GOT3 (cell line): ENCODE data around the gene SENP8.

Experiments used
- DNase-seq: peaks from one replicate; lab custom pipeline; 2025; ENCODE audit warnings: mixed read lengths; lab: John Stamatoyannopoulos, UW

The SENP8 gene

DNA sequence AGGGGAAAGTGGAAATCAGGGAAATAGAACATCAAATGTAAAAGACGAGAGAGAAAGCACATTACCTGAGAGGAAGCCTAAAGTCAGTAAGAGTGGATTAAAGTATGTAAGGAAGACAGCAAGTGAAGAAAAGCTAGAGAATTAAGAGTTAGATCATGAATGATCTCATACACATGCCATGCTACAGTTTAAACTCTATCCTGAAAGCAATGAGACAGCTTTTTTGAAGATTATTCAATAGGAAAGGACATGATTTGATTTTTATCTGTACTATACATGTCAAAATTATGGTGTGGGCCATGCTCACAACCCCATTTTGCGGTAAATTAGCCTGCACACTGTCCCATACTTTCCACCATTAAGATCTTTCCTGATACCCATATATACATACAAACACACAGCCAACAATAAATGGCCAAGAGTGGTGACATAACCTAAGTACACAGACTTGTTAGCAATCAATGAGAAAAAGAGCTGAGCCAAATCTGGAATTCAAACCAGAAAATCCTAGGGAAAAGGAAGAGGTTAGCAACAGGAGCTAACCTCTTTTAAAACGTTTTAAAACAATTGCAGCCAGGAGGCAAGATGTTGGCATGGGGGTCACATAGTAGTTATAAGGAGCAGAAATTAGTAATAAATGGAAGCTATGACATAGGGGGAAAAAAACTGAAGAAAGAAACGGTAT, 4.7 kb upstream of the SENP8 start:
- DNase-seq, result no peak

DNA sequence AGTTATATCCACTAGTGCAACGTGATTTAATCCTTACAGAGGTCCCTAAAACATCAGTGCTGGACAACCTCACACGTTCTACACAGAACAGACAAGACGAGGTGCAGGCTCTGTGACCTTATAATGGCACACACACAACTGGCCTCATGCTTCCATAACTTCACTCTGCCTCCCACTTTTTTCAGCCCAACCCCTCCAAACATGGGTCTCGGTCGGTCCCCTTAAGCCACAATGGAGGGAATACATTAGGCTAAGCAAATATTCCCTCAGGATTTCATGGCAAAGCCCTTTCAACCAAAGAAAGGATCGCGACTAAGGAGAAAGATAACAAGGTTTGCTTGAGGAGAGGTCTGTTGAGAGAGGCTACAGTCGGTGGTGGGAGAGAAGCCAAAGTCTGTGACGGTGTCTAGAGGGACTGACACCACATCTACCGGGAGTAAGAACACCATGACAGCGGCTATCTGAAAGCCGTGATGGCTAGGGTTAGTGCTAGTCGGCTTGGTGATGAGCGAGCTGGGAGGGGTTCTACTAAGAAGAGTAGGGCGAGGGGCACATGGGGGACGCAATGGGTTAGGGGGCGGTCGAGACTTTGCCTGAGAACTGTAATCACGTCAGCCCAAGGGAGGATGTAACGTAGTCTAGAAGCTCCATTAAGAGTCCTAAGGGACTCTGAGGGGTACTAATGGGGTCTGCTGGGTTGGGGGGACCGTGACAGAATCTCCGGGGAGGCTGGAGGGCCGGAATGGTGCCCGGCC, 1.3 kb upstream of the SENP8 start:
- DNase-seq, result no peak

DNA sequence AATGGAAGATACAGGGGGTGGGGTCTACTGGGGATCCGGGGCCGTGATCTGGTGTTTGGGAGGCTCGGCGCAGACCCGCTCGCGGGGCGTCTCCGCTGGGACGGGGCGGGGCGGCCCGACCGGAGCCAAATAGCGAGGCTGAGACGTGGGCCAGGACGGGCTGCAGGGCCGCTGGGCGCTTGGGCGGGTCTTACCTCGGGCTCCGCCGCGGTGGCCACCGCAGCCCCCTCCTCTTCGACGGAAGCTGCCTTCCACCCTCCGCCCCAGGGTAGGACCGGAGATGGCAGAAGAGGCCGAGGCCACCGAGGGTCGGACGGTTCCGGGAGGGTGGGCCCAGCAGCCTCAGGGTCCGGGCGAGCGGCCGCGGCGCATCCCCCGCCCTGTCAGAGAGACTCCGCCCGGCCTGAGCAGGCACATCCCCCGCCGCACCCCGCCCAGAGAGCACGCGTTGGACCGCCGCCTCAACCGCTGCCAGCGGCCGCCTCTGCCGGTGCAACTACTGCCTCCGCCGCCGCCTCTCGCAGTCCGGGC, 652 bp upstream of the SENP8 start:
- DNase-seq, result peak; percentile 39

DNA sequence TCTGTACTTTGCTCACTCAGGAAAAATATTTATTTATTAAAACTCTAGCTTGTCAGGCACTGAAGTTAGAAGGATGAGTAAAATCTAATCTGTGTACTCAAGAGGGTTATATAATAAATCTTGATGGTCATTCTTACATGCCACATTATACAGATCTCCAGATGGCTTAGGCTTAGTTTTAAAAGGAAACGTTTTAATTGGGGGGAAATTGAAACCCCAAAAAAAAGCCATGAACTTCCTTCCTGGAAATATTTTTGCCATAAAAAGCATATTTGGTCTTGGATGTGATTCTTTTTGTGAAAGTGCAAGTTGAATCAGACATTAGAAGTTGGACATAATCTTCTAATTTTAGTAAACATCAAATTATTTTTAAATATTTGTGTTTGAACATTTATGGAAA, 6.0 kb downstream of the SENP8 start:
- no peak for DNase-seq

DNA sequence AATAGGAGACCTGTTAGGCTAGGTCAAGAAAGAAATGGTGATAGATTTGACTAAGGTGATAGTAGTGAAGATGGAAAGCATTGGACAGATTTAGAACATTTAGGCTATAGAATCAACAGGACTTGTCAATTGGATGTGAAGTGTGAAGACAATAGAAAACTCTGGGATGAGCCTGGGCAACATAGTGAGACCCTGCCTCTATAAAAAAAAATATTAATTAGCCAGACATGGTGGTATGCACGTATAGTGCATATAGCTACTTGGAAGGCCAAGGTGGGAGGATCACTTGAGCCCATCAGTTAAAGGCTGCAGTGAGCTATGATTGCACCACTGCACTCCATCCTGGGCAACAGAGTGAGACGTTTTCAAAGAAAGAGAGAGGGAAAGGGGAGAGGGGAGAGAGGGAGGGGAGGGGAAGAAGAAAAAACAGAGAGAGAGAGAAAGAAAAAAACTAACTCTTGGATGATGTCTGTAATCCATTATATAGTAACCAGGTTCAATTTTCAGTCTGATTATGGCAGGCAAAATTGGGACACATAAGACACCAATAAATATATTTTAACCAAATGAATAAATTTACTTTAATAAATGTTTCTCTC, 9.6 kb downstream of the SENP8 start:
- DNase-seq, result no peak

DNA sequence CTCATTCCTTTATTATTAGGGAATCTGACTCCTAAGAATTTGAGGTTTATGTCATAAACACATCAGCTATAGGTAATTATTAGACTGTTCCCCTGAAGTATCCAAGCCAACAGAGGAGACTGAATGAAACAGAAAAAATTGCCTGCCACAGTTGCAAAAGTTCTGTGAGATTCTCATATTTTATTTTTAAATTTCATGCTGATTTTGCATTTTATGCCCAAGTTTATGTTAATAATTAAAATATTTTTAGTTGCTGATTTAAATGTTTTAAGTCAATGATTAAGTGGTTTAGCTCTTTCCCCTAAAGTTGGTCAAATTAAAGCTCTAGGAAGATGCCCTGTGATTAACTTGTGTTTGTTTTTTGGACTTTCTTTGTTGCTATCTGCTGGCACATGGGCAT, 10.2 kb downstream of the SENP8 start:
- no peak for DNase-seq

DNA sequence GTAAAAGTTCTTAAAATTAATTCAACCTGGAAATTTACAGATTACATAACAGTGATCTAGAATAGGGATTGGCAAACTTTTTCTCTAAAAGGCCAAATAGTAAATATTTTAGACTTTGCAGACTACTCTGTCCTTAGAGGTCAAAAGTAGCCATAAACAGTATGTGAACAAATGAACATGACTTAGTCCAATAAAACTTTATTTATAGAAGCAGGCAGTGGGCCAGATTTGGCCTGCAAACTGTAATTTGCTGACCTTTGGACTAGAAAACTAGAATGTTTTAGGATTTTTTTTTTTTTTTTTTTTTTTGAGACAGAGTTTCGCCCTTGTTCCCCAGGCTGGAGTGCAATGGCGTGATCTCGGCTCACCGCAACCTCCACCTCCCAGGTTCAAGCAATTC, 12.1 kb downstream of the SENP8 start:
- no peak for DNase-seq

DNA sequence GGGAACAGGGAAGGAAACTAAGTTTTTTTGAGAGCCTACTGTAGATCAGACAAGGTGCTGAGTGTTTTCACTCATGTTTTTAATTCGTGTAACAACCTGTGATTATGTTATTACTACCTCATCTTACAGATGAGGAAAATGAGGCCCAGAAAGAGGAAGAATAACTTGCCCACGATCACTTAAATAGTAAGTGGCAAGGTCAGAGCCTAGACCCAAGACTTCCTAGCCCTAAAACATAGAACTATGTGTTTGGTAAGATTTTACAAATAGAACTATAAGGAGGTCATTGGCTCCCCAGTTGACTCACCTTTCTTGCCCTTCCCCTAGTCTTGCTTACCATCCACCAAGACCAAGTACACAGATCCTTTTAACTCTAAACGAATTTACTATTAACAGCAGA, 13.7 kb downstream of the SENP8 start:
- no peak for DNase-seq

DNA sequence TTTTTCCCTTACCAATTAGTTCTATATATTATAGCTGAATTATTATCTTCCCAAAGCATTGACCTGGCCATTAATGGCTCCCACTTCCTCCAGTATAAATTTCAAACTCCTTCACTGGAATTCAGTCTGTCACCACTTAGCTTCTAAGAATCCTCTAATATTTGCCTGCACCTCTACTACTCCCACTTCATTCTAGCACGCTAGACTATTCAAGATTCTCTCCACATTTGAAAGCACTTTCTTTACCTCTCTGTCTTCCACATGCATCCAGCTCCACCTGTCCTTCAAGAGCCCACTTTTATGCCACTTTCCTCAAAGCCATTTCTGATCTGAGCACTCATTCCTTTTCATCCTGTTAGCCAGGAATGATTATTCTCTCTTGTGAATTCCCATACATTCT, 15.0 kb downstream of the SENP8 start:
- DNase-seq, result no peak

DNA sequence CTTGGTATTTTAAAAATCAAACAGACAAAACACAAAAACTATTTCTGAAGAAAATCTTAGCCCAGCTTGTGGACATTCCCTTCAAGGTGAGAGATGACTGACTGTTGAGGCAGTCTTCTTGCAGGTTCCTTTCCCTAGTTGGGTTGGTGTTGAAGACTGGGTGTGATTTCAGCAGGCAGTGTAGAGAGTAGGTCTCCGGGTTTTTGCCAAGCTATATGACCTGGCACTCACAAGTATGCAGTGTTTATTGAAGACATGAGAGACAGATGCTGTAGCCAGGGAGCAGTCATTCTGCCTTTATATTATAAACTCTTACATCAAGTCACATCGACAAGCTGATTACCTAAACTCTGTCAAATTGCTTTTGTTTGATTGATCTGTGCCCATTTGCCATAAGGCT, 17.5 kb downstream of the SENP8 start:
- no peak for DNase-seq

DNA sequence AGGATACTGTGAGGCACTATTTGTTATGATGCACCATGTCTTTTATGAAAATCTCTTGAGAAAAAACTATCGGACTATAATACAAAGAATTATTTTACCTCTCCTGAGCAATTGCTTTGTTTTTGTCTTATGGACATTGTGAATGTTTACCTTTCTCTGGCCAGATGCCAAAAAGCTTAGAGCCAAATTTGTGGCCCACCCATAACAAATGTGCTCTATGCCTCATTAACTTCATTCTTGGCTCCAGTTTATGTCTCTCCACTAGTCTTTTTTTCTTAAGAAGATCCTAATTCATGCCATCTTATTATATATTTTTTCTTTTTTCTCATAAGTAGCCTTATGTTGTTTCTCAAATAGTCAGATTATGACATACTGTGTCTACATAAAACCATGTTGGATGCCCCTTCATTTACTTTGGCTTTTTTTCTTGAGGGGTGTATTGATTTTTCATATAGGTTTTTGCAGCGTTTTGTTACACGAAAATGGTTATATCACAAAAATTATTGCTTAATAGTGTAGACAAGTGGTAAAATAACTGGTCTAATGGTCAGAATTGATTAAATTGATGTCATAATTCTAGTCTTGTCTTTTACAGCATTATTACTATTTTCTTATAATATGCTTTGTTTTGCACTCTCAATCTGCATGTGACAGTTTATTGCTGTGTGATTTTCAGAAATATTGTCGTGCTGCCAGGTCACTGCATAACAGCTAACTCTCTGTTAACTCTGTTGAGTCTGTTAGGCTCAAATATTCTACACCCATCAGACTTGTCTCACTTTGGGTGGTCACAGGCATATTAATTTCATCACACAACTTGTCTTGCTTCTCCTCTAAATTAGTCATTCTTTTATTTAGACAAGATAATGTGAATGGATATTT, 18.2 kb downstream of the SENP8 start:
- no peak for DNase-seq

DNA sequence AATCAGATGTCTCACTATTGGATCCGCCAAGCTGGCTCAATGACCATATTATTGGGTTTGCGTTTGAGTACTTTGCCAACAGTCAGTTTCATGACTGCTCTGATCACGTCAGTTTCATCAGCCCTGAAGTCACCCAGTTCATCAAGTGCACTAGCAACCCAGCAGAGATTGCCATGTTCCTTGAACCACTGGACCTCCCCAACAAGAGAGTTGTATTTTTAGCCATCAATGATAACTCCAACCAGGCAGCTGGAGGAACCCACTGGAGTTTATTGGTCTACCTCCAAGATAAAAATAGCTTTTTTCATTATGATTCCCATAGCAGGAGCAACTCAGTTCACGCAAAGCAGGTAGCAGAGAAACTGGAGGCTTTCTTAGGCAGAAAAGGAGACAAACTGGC, 21.5 kb downstream of the SENP8 start:
- DNase-seq, result no peak

DNA sequence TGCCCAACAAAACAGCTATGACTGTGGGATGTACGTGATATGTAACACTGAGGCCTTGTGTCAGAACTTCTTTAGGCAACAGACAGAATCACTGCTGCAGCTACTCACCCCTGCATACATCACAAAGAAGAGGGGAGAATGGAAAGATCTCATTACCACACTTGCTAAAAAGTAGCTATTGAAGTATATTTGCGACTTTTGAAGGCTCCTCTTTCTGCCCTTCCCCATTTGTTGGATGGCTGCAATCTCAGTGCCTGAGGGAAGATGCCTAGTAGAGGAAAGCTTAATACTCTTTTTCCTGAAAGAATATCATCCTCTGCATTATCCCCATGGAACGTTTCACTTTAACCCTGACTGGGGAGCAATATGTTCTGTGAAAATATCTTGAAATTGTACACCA, 21.9 kb downstream of the SENP8 start:
- DNase-seq, result no peak

DNA sequence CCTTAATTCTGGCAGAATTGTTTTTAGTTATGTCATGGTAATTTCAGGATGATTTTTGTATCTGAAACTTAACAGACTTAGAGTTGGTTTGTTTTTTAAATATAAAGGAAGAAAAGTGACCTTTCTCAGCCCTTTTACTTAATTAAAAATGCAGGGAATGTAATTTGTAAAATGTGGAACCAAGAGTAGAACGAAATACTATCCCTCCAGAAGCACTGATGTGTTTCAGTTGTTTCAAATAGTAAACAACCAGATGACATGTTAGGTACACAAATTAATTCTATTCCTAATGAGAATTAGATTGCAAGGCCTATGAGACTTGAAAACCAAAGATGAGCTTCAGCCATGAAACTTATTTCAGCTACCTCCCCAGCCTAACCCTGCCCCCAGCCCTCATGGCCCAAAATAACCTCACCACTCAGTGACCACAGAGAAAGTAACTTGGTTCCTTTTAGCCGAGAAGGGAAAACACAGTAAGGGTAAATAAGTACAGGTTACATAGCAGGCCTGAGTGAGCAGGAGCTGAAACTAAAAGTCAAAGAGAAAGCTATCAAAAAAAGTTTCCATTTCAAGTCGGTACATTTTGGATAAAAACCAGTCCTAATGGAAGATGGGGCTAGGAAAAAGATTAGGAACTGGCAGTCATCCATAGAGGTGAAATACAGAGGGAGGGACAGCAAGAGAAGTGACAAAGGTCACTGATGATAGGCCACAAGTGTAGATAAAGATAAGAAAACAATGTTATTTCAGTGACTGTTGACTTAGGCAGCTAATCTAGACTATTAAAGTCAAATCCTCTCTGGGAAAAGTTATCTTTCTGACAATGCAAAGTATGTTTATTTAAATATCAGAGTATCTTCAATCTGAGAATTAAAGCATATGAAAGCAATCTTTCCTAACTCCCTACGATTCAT, 23.2 kb downstream of the SENP8 start:
- no peak for DNase-seq

DNA sequence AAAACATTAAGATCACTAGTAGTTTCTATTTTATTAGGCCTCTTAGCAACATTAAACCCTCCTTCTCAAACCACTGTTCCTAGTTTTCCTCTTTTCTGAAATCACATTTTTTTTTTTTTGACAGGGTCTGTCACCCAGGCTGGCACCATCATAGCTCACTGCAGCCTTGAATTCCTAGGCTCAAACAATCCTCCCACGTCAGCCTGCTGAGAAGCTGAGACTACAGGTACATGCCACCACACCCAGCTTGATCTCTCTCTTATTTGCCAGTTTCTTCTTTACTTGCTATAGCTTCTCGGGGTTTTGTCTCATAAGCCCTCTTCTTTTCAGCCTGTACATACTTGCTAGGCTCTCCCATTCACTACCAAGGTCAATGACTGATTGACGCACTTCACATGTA, 28.0 kb downstream of the SENP8 start:
- no peak for DNase-seq

DNA sequence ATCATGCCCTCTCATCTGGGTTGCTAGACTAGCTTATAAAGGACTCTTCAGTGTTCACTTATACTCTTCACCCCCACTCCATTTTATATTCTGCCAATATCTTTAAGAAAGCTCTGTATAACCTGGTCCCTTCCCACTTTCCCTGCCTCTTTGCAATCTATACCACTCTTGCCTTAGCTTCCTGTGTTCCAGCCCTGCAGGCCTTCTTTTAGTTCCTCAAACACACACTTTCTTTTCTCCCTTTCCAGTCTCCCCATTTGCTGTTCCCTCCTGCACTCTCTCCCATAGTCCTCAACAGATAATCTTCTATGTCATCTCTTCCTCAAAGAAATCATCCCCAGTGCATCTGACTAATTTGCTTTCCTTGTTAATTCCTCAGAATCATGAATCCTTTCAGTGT, 28.7 kb downstream of the SENP8 start:
- DNase-seq, result no peak

DNA sequence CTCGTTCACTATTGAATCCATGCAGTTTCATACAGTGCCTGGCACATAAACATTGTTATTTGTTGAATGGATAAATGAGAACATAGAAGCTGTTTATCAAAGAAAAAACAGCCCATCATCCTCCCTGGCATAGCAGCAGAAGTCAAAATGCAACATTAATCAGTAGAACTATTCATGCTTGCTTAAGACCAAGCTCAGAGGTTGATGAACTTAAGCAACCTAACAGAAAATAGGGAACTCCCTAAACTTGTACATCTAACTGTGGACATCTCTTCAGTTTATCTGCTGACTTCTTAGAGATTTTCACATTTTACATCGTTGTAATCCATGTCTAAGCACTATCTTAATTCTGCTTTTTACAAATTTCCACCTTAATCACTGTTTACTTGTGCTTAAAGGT, 29.2 kb downstream of the SENP8 start:
- DNase-seq, result no peak

DNA sequence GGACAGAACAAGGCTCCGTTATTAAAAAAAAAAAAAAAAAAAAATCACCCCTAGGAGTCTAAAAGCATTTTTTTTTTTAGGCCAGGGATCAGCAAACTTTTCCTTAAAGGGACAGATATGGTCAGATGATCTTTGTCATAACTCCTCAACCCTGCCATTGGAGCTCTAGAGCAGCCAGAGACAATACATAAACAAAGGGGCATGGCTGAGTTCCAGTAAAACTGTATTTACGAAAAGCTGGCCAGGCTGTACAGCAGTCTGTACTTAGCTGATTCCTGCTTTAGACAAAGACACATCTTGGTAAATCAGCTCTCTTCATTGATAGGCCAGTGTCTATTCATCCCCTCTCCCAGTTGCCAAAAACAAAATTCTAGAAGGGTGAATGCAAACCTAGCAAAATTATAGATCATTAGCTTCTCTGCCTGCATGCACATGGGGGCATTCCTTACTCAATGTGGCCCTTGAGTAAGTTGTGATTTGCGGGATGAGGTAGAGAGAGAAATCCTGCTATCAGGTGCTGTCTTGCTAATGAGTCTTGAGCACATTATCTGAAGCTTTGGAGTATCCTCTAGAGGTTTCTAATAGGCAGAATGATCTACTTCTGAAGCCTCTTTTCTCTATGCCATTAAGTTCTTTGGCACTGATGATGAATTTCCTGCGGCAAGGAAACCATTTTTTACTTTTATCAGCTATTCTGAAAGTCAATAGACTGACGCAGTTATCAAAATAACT, 35.2 kb downstream of the SENP8 start:
- DNase-seq, result no peak

DNA sequence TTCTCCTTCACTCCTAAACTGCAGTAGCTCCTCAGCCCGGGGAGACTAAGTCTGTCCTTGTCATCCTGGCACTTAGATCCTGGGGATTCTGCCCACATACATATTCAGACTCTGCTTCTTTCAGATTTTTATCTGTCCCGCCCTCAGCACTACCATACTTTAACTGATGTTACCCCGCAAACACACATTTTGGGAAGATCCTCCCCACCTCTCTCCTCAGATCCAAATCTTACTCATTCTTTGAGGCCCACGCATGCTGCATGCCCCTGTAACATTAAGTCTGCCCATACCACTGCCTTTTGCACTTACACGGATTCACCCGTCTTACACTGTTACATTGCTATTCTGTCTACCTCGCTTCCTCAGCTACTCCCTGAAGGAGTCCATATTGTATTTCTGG, 36.1 kb downstream of the SENP8 start:
- DNase-seq, result no peak

DNA sequence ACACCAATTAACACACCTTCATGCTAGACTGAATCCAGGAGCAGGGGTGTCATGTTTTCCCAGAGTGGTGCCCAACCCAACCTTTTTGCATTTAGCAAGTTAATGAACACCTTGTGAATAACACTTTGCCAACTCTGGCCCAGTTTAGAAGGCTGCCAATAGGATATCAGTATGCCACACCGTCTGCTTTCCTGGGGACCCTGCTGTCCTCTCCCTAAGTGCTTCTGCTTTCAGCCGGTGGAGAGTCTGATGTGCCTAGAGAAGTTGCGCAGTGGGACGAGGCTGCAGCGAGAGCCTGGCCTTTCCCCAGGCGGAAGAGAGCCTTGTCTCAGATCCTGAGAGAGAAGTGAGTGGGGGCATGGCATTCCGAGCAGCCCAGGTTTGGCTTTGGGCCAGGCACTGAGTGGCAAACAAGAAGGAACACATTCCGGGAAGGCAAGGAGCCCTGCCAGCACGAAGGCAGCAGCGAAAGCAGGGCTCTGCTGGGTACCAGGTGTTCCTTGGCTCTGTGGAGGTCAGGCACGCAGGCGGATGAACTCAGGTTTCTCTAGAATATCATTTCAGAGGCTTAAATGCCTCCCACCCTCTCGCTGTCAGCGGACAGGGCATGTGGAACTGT, 36.9 kb downstream of the SENP8 start:
- DNase-seq, result no peak
